ENCODE results near the gene STARD10. TPM values are rescaled to one million over a fixed set of nuclear protein-coding genes. Genes with fewer than 3 reads are reported as not detected.

STARD10 gene
- total RNA-seq, 1 donor from 2014 or later = 170 TPM

GRCh38 chr11:72754149-72754543, 39.7 kb downstream of the STARD10 start:
- no peaks in the 10 kb centered on the region for H3K9me3 Mint-ChIP-seq
- peak overlapping the region; percentile 43 for H3K27ac Mint-ChIP-seq
- DNase-seq (ENCODE audit: extremely low spot score, unreplicated experiment) = no peak
- H3K4me1 Mint-ChIP-seq (ENCODE audit: unreplicated experiment) = peaks cover 27% of the 10 kb centered on the region
- TF ChIP-seq, protein P1, sequence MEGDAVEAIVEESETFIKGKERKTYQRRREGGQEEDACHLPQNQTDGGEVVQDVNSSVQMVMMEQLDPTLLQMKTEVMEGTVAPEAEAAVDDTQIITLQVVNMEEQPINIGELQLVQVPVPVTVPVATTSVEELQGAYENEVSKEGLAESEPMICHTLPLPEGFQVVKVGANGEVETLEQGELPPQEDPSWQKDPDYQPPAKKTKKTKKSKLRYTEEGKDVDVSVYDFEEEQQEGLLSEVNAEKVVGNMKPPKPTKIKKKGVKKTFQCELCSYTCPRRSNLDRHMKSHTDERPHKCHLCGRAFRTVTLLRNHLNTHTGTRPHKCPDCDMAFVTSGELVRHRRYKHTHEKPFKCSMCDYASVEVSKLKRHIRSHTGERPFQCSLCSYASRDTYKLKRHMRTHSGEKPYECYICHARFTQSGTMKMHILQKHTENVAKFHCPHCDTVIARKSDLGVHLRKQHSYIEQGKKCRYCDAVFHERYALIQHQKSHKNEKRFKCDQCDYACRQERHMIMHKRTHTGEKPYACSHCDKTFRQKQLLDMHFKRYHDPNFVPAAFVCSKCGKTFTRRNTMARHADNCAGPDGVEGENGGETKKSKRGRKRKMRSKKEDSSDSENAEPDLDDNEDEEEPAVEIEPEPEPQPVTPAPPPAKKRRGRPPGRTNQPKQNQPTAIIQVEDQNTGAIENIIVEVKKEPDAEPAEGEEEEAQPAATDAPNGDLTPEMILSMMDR (conservative IDR thresholded peaks at IDR 0.05) = no peak
- H3K27me3 Mint-ChIP-seq = no peaks in the 10 kb centered on the region
- peaks cover 30% of the 10 kb centered on the region for H3K36me3 Mint-ChIP-seq
- H3K4me3 Mint-ChIP-seq = no peak overlapping the region

GRCh38 chr11:72753341-72754148, 40.3 kb downstream of the STARD10 start:
- no peak for DNase-seq (ENCODE audit: extremely low spot score, unreplicated experiment)
- Mint-ChIP-seq H3K9me3 (no peaks in the 10 kb centered on the region), H3K4me3 (peak overlapping the region; percentile 95), H3K36me3 (peaks cover 24% of the 10 kb centered on the region), H3K27me3 (no peaks in the 10 kb centered on the region), H3K27ac (peak overlapping the region; percentile 98), H3K4me1 (ENCODE audit: unreplicated experiment) (peaks cover 27% of the 10 kb centered on the region)
- TF ChIP-seq, protein P1 (conservative IDR thresholded peaks at IDR 0.05) = no peak

DNA sequence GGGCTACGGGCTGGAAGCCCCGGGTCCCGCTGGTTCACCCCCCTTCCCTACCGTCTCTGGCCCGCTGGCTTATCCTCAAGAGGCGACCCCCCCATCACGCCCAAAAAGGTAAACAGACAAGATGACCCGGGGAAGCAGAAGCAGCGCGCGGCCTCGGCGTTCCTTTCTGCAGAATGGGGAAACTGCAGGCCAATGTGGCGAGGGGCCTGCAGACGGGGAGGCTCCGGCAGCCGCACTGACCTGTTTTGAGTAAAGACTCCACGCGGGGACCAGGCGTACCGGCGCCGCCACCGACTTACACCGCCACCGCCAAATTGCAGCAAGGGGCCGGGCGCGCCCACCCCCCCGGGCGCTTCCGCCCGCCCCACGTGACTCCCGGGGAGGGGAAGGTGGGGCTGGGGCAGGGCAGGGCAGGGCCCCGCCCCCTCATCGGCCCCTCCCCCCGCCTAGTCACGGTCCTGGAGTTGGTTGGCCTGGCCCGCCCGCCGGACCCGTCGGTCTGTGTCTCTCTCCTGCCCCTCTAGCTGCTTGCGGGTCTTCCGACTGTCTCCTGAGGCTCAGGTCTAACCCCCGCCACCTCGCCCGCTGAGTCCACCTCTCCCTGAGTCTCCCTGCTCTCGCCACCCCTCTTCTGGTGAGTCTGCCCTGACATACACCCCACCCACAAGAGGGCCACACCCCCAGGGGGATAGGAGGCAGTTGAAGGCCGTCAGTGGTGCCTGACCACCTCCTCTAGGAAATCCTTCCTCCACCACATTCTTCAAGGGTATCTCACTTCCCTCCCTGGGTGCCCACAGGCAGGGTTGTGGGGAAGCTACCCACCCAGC, 41.5 kb downstream of the STARD10 start, which contains the start of gene ARAP1:
Gene ARAP1 (minus strand): TSS at position 321 of the 827 bp plus-strand sequence. CDS start 25,280 bp downstream, outside the sequence.
- peak within 1 kb of the TSS; percentile 98 for H3K27ac Mint-ChIP-seq
- H3K27me3 Mint-ChIP-seq = no peaks in the 10 kb centered on the region
- no peak for DNase-seq (ENCODE audit: extremely low spot score, unreplicated experiment)
- H3K36me3 Mint-ChIP-seq = peaks cover 21% of the 10 kb centered on the region
- H3K4me3 Mint-ChIP-seq = peak within 1 kb of the TSS; percentile 95
- peaks cover 29% of the 10 kb centered on the region for H3K4me1 Mint-ChIP-seq (ENCODE audit: unreplicated experiment)
- no peaks in the 10 kb centered on the region for H3K9me3 Mint-ChIP-seq
- TF ChIP-seq, protein P1 (conservative IDR thresholded peaks at IDR 0.05) = no peak

GRCh38 chr11:72751116-72752087, 42.4 kb downstream of the STARD10 start:
- Mint-ChIP-seq H3K27ac (peak overlapping the region; percentile 98), H3K4me1 (ENCODE audit: unreplicated experiment) (peaks cover 28% of the 10 kb centered on the region), H3K9me3 (no peaks in the 10 kb centered on the region), H3K4me3 (peak overlapping the region; percentile 88), H3K36me3 (peaks cover 15% of the 10 kb centered on the region), H3K27me3 (no peaks in the 10 kb centered on the region)
- DNase-seq (ENCODE audit: extremely low spot score, unreplicated experiment) = no peak
- TF ChIP-seq, protein P1 (conservative IDR thresholded peaks at IDR 0.05) = no peak
